SK-N-SH treated with all-trans-retinoic acid at 6 μM for 48 hours (cell line): ENCODE measurements around the gene LPIN1.

Experiments
- ARNTL ChIP-seq: fragments of 450-650 bp; formaldehyde crosslinking; IDR thresholded peaks from 2 replicates; pipeline ENCODE4 v1.5.0; 2020; ENCODE audit warnings: low read depth, mild to moderate bottlenecking, moderate library complexity, borderline replicate concordance
- CSDC2 ChIP-seq: fragments of 250-450 bp; sonication (Bioruptor Pico); IDR thresholded peaks from 2 replicates; pipeline ENCODE4 v1.5.0; 2020; ENCODE audit warnings: mild to moderate bottlenecking, moderate library complexity
- ESRRG ChIP-seq: fragments of 250-450 bp; sonication (Bioruptor Pico); IDR thresholded peaks from 2 replicates; pipeline ENCODE4 v1.6.1; 2021; ENCODE audit warnings: mild to moderate bottlenecking
- GLIS3 ChIP-seq: fragments of 250-450 bp; sonication (Bioruptor Pico); IDR thresholded peaks from 2 replicates; pipeline ENCODE4 v1.5.0; 2020; ENCODE audit warnings: mild to moderate bottlenecking, moderate library complexity
- ISL1 ChIP-seq: fragments of 250-450 bp; sonication (Bioruptor Pico); IDR thresholded peaks from 2 replicates; pipeline ENCODE4 v2.1.2; 2022; ENCODE audit warnings: mild to moderate bottlenecking, moderate library complexity
- OSR1 ChIP-seq: fragments of 250-450 bp; sonication (Bioruptor Pico); IDR thresholded peaks from 2 replicates; pipeline ENCODE4 v1.8.0; 2022; ENCODE audit warnings: moderate library complexity, mild to moderate bottlenecking, inconsistent platforms
- RARB ChIP-seq: fragments of 250-450 bp; sonication (Bioruptor Pico); IDR thresholded peaks from 2 replicates; pipeline ENCODE4 v1.8.0; 2021; ENCODE audit warnings: mild to moderate bottlenecking, moderate library complexity
- SNAI2 ChIP-seq: fragments of 250-450 bp; sonication (Bioruptor Pico); IDR thresholded peaks from 2 replicates; pipeline ENCODE4 v1.5.0; 2020; ENCODE audit warnings: mild to moderate bottlenecking, moderate library complexity
- TCF4 ChIP-seq: fragments of 250-450 bp; sonication (Bioruptor Pico); IDR thresholded peaks from 2 replicates; pipeline ENCODE4 v1.8.0; 2021; ENCODE audit warnings: mild to moderate bottlenecking, moderate library complexity, borderline replicate concordance
- ZC3H10 ChIP-seq: fragments of 250-450 bp; sonication (Bioruptor Pico); IDR thresholded peaks from 2 replicates; pipeline ENCODE4 v1.5.1; 2021; ENCODE audit warnings: mild to moderate bottlenecking, moderate library complexity
- TF ChIP-seq, protein P1 (sequence below): fragments of 250-450 bp; sonication (Bioruptor Pico); IDR thresholded peaks from 2 replicates; pipeline ENCODE4 v1.8.0; 2020; ENCODE audit warnings: mild to moderate bottlenecking, moderate library complexity, borderline replicate concordance
- TF ChIP-seq, protein P2 (sequence below): fragments of 250-450 bp; sonication (Bioruptor Pico); IDR thresholded peaks from 2 replicates; pipeline ENCODE4 v1.8.0; 2021; ENCODE audit warnings: low read depth, mild to moderate bottlenecking, moderate library complexity, borderline replicate concordance
- TF ChIP-seq, protein P3 (sequence below): fragments of 250-450 bp; sonication (Bioruptor Pico); IDR thresholded peaks from 2 replicates; pipeline ENCODE4 v1.5.1; 2020; ENCODE audit warnings: low read depth, mild to moderate bottlenecking, moderate library complexity
- TF ChIP-seq, protein P4 (sequence below): fragments of 250-450 bp; sonication (Bioruptor Pico); IDR thresholded peaks from 2 replicates; pipeline ENCODE4 v1.5.0; 2020; ENCODE audit warnings: mild to moderate bottlenecking, moderate library complexity

DNA sequence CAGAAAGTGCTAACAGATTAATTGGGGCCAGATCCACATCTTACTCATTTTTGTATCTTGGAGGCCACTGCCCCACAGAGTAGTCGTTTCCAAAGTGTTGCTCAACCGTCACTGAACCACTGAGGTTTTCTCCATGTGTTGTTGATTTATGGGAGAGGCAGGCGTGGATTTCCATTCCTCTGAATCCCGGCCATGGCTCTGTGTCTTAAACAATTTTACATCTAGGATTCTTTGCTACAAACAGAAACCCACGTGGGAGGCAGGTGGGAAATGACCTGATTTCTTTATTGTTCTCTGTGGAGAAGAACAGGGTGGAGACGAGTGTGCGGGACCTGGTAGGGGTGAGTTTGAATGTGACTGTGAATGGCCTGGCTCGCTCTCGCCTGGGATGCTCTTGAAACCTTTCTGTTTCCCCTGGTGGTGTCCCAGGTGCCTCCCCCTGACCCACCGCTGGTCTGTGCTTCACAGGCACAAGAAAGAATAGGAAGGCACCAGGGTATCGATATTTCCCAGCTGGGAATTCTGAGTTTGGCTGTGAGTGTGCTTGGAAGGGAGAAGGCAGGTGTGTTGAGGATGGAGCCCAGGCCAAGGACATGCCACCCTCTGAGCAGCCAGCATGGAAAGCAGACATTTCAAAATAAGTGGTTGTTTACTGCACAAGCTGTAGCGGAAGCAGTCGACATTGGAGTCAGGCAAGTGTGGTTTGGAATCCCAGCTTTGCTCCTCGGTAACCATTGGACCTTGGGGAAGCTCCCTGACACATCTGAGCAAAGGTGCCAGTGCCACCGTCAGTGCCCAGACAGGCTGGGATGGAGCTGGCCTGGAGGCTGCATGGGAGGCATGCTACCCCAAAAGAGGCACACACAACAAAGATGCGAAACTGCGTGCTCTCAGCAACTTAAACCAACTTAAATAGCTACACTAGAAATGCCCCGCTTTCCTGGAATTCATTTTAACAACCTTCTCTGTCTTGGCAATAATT lies 50.0 kb downstream of the LPIN1 start:
- TF ChIP-seq RARB (CRISPR knock-in tag), result no peak
- TF ChIP-seq, protein P1, sequence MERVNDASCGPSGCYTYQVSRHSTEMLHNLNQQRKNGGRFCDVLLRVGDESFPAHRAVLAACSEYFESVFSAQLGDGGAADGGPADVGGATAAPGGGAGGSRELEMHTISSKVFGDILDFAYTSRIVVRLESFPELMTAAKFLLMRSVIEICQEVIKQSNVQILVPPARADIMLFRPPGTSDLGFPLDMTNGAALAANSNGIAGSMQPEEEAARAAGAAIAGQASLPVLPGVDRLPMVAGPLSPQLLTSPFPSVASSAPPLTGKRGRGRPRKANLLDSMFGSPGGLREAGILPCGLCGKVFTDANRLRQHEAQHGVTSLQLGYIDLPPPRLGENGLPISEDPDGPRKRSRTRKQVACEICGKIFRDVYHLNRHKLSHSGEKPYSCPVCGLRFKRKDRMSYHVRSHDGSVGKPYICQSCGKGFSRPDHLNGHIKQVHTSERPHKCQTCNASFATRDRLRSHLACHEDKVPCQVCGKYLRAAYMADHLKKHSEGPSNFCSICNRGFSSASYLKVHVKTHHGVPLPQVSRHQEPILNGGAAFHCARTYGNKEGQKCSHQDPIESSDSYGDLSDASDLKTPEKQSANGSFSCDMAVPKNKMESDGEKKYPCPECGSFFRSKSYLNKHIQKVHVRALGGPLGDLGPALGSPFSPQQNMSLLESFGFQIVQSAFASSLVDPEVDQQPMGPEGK (CRISPR knock-in tag), result no peak
- no peak for TF ChIP-seq SNAI2 (CRISPR knock-in tag)
- TF ChIP-seq, protein P2, sequence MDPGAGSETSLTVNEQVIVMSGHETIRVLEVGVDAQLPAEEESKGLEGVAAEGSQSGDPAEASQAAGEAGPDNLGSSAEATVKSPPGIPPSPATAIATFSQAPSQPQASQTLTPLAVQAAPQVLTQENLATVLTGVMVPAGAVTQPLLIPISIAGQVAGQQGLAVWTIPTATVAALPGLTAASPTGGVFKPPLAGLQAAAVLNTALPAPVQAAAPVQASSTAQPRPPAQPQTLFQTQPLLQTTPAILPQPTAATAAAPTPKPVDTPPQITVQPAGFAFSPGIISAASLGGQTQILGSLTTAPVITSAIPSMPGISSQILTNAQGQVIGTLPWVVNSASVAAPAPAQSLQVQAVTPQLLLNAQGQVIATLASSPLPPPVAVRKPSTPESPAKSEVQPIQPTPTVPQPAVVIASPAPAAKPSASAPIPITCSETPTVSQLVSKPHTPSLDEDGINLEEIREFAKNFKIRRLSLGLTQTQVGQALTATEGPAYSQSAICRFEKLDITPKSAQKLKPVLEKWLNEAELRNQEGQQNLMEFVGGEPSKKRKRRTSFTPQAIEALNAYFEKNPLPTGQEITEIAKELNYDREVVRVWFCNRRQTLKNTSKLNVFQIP (CRISPR knock-in tag), result no peak
- no peak for TF ChIP-seq GLIS3 (CRISPR knock-in tag)
- no peak for TF ChIP-seq ZC3H10
- TF ChIP-seq, protein P3, sequence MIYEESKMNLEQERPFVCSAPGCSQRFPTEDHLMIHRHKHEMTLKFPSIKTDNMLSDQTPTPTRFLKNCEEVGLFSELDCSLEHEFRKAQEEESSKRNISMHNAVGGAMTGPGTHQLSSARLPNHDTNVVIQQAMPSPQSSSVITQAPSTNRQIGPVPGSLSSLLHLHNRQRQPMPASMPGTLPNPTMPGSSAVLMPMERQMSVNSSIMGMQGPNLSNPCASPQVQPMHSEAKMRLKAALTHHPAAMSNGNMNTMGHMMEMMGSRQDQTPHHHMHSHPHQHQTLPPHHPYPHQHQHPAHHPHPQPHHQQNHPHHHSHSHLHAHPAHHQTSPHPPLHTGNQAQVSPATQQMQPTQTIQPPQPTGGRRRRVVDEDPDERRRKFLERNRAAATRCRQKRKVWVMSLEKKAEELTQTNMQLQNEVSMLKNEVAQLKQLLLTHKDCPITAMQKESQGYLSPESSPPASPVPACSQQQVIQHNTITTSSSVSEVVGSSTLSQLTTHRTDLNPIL, result no peak
- no peak for TF ChIP-seq ISL1 (CRISPR knock-in tag)
- TF ChIP-seq, protein P4, sequence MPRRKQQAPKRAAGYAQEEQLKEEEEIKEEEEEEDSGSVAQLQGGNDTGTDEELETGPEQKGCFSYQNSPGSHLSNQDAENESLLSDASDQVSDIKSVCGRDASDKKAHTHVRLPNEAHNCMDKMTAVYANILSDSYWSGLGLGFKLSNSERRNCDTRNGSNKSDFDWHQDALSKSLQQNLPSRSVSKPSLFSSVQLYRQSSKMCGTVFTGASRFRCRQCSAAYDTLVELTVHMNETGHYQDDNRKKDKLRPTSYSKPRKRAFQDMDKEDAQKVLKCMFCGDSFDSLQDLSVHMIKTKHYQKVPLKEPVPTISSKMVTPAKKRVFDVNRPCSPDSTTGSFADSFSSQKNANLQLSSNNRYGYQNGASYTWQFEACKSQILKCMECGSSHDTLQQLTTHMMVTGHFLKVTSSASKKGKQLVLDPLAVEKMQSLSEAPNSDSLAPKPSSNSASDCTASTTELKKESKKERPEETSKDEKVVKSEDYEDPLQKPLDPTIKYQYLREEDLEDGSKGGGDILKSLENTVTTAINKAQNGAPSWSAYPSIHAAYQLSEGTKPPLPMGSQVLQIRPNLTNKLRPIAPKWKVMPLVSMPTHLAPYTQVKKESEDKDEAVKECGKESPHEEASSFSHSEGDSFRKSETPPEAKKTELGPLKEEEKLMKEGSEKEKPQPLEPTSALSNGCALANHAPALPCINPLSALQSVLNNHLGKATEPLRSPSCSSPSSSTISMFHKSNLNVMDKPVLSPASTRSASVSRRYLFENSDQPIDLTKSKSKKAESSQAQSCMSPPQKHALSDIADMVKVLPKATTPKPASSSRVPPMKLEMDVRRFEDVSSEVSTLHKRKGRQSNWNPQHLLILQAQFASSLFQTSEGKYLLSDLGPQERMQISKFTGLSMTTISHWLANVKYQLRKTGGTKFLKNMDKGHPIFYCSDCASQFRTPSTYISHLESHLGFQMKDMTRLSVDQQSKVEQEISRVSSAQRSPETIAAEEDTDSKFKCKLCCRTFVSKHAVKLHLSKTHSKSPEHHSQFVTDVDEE (CRISPR knock-in tag), result no peak
- TF ChIP-seq CSDC2 (CRISPR knock-in tag), result no peak
- TF ChIP-seq ARNTL, result no peak
- no peak for TF ChIP-seq OSR1
- no peak for TF ChIP-seq ESRRG (CRISPR knock-in tag)
- no peak for TF ChIP-seq TCF4 (CRISPR knock-in tag)
